Neural crest cell (in vitro differentiated cells): Measurements from ENCODE around the gene D2HGDH. TPM values are rescaled to one million over a fixed set of nuclear protein-coding genes. Genes with fewer than 3 reads are reported as not detected.
A peak's percentile ranks its signal among the peaks of the same experiment; 100 is the strongest.
"Not testable (repeated sequence)": the region's sequence is repeated elsewhere in the genome, so short reads cannot be mapped to it uniquely, and the experiment has no call there.

Experiments
- DNase-seq: peaks from one replicate; pipeline ENCODE4 v3.0.0; 2021; ENCODE audit warnings: low read depth, mixed read lengths, low spot score
- H3K27ac Mint-ChIP-seq: one replicate; pipeline ENCODE4 v1.8.0; 2021; ENCODE audit warnings: mild to moderate bottlenecking, mixed read lengths; ENCODE audit not compliant: unreplicated experiment
- H3K27me3 Mint-ChIP-seq: 2 replicates; pipeline ENCODE4 v1.8.0; 2021; ENCODE audit warnings: low read depth, mild to moderate bottlenecking, mixed read lengths
- H3K36me3 Mint-ChIP-seq: 2 replicates; pipeline ENCODE4 v1.8.0; 2021; ENCODE audit warnings: low read depth, mild to moderate bottlenecking, mixed read lengths
- H3K4me1 Mint-ChIP-seq: 2 replicates; pipeline ENCODE4 v1.8.0; 2021; ENCODE audit warnings: mixed read lengths
- H3K4me3 Mint-ChIP-seq: one replicate; pipeline ENCODE4 v1.8.0; 2021; ENCODE audit warnings: mild to moderate bottlenecking, mixed read lengths
- H3K9me3 Mint-ChIP-seq: 2 replicates; pipeline ENCODE4 v1.8.0; 2021; ENCODE audit warnings: mixed read lengths
- CTCF ChIP-seq: fragments of 200-600 bp; sonication (generic); conservative IDR thresholded peaks from 2 replicates; pipeline ENCODE4 v1.5.0; 2021; ENCODE audit warnings: antibody characterized with exemption, mild to moderate bottlenecking
- total RNA-seq: library from RNA; stranded (reverse); gene quantifications from 2 replicates; pipeline ENCODE4 v1.2.1, GENCODE V29; 2021

D2HGDH gene
- total RNA-seq, 1 donor from 2014 or later = 17.7 TPM

- TF ChIP-seq CTCF = no peak
- H3K27me3 Mint-ChIP-seq = no peaks in the 10 kb centered on the region
- DNase-seq = no peak
- H3K27ac Mint-ChIP-seq = no peak overlapping the region
- peaks cover 4% of the 10 kb centered on the region for H3K9me3 Mint-ChIP-seq
- no peak overlapping the region for H3K4me3 Mint-ChIP-seq
- no peaks in the 10 kb centered on the region for H3K4me1 Mint-ChIP-seq
- peaks cover 4% of the 10 kb centered on the region for H3K36me3 Mint-ChIP-seq
Measured at GRCh38 chr2:241798081-241798630, 63.7 kb downstream of the D2HGDH start.

DNA sequence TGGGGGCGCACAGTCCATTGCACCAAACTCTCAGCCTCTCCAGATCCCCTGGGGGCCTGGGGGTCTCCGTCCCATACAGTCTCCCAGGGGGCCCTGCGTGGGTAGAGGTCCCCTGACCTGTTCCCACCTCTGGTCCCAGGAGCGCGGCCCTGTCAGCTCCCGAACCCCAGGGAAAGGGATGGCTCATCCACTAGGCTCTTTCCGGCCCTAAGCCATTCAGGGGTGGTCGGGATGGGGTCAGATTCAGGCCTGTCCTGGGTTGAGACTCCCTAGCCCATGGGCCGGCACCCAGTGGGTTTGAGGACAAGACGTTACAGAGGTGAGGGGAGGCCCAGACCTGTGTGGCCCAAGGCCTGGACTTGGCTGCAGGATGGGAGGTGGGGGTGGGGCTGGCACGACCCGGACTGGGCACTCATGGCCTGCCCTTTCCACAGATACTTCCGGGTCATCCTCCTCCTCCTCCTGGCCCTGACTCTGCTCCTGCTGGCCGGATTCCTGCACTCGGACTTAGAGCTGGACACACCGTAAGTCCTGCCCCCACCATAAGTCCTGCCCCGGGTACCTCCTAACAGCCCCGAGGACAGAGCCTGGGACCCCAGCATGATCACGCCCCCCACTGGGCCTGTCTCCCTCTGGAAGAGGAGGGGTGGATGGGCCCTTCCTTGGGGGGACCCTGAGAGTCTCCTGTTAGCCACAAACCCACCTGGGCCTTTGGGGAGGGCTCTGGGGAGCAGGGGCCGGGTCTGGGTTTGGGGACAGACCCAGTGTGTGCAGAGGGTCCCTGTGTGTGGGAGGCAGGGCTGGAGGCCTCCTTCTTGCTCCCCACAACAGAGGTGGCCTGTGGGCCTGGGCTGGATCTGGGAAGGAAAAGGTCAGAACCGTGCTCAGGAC, 64.4 kb downstream of the D2HGDH start:
- Mint-ChIP-seq H3K4me3 (no peak overlapping the region), H3K4me1 (no peaks in the 10 kb centered on the region)

DNA sequence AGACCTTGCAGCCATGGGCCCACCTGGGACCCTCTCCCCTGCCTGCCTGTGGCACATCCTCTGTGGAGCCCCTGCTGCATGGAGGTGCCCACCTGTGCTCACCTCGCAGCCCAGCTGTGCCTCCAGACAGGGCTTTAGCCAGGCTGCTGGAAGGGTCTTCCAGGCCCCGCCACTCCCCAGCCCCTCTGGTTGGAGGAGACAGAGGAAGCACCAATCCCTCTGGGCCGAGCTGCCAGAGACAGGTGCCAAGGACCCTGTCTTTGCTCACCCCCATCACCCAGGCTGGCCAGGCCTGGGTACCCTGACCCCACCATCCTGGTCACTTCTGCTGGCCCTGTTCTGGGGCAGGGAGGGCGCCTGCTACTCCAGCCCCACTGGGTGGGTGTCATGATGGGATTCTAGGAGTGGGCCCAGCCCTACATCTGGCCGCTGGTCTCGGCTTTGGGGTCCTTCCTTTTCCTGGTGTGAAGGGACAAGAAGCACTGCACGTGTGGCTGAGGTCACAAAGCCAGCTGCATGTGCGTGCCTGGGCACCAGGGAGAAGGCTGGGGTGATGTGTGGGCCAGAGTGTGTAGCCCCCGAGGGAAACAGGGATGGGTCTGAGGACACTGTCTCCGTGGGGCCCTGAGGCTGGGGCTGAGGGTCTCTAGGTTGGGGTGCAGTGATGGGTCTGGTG, 65.2 kb downstream of the D2HGDH start:
- H3K4me1 Mint-ChIP-seq = no peaks in the 10 kb centered on the region

More for the DNA sequence above, 64.4 kb downstream of the D2HGDH start:
- TF ChIP-seq CTCF = no peak
- no peaks in the 10 kb centered on the region for H3K9me3 Mint-ChIP-seq
- no peaks in the 10 kb centered on the region for H3K27me3 Mint-ChIP-seq
- no peak overlapping the region for H3K27ac Mint-ChIP-seq
- no peaks in the 10 kb centered on the region for H3K36me3 Mint-ChIP-seq
- no peak for DNase-seq

DNA sequence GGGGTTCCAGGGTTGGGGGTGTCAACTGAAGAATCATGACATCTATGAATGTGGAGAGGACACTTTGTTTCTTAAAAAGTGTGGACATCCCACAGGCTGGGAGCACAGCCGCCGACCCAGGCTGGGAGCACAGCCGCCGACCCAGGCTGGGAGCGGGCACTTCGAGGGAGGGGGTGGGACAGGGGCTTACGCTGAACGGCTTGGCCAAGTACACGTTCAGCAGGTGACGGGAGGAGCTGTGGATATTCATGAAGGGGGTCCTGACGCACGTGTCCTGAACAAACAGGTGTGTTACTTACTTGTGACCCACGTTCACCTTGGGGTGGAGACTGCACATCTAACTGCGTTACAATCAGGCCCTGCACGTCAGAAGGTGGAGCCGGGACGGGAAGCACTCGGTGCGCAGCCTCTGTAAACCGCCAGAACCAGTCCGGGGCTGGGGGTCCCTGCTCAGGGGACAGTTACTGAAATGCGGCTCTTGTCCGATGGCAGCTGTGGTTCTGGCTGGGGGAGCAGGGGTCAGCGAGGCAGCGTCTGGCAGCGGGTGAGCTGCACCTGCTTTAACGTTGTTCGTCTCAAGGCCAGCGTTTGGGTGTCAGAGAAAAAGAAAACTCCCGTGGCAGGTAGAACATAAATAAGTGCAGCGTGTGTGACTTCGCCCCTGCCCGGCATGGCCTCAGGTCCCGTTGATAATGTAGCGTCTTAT, 65.9 kb downstream of the D2HGDH start:
- not testable (repeated sequence) for H3K4me1 Mint-ChIP-seq, H3K27me3 Mint-ChIP-seq, DNase-seq, H3K36me3 Mint-ChIP-seq, H3K27ac Mint-ChIP-seq, H3K9me3 Mint-ChIP-seq
- peak overlapping the region; percentile 41 for H3K4me3 Mint-ChIP-seq

More for the DNA sequence above, 65.2 kb downstream of the D2HGDH start:
- Mint-ChIP-seq H3K27me3 (no peaks in the 10 kb centered on the region), H3K9me3 (no peaks in the 10 kb centered on the region), H3K4me3 (peak overlapping the region; percentile 41), H3K27ac (no peak overlapping the region), H3K36me3 (no peaks in the 10 kb centered on the region)
- TF ChIP-seq CTCF = no peak
- DNase-seq = no peak

- no peak overlapping the region for H3K27ac Mint-ChIP-seq
- H3K4me3 Mint-ChIP-seq = no peak overlapping the region
- H3K36me3 Mint-ChIP-seq = no peaks in the 10 kb centered on the region
- no peaks in the 10 kb centered on the region for H3K4me1 Mint-ChIP-seq
- H3K27me3 Mint-ChIP-seq = no peaks in the 10 kb centered on the region
- TF ChIP-seq CTCF = no peak
- no peak for DNase-seq
- H3K9me3 Mint-ChIP-seq = no peaks in the 10 kb centered on the region
Measured at GRCh38 chr2:241801611-241802420, 67.4 kb downstream of the D2HGDH start.
